Measurements from ENCODE around the gene SP140L. TPM values are rescaled to one million over a fixed set of nuclear protein-coding genes. Genes with fewer than 3 reads are reported as not detected.
"Not testable (repeated sequence)": the region's sequence is repeated elsewhere in the genome, so short reads cannot be mapped to it uniquely, and the experiment has no call there.

SP140L gene
- total RNA-seq, 2 donors from 2014 or later = 11.4 to 11.5 TPM

GRCh38 chr2:230330725-230331124, 3.7 kb downstream of the SP140L start:
- TF ChIP-seq CTCF (IDR thresholded peaks at IDR 0.05) = no peak
- DNase-seq (ENCODE audit: low spot score) = no peak

GRCh38 chr2:230335461-230335863, 8.5 kb downstream of the SP140L start:
- Histone ChIP-seq H3K27ac (no peak overlapping the region), H3K4me1 (ENCODE audit: control insufficient read depth in 1 of 2, low read depth in 2 of 2) (no peaks in the 10 kb centered on the region), H3K36me3 (peaks cover 6% of the 10 kb centered on the region), H3K27me3 (replicated peaks; ENCODE audit: insufficient read depth) (no peaks in the 10 kb centered on the region), H3K9me3 (no peaks in the 10 kb centered on the region), H3K4me3 (no peak overlapping the region)
- ATAC-seq (ENCODE audit: insufficient number of reproducible peaks, low FRiP score, low read depth) (no peak), DNase-seq (ENCODE audit: low spot score) (no peak)
- TF ChIP-seq CTCF (IDR thresholded peaks at IDR 0.05) = no peak

More at GRCh38 chr2:230330725-230331124, 3.7 kb downstream of the SP140L start:
- no peak overlapping the region for H3K4me3 ChIP-seq
- no peaks in the 10 kb centered on the region for H3K27me3 ChIP-seq (replicated peaks; ENCODE audit: insufficient read depth)
- peaks cover 5 to 8% of the 10 kb centered on the region in 2 donors for H3K4me1 ChIP-seq (ENCODE audit: control insufficient read depth in 1 of 2, low read depth in 2 of 2)
- no peak for ATAC-seq (ENCODE audit: insufficient number of reproducible peaks, low FRiP score, low read depth)
- no peak overlapping the region for H3K27ac ChIP-seq
- H3K36me3 ChIP-seq = peaks cover 6% of the 10 kb centered on the region
- H3K9me3 ChIP-seq = no peaks in the 10 kb centered on the region

- Histone ChIP-seq H3K4me3 (no peak overlapping the region), H3K9me3 (no peaks in the 10 kb centered on the region), H3K4me1 (ENCODE audit: control insufficient read depth in 1 of 2, low read depth in 2 of 2) (no peaks in the 10 kb centered on the region), H3K36me3 (peaks cover 6% of the 10 kb centered on the region), H3K27me3 (replicated peaks; ENCODE audit: insufficient read depth) (no peaks in the 10 kb centered on the region), H3K27ac (no peak overlapping the region)
- no peak for ATAC-seq (ENCODE audit: insufficient number of reproducible peaks, low FRiP score, low read depth)
- no peak for DNase-seq (ENCODE audit: low spot score)
- TF ChIP-seq CTCF (IDR thresholded peaks at IDR 0.05) = no peak
Measured at GRCh38 chr2:230335864-230336506, 9.0 kb downstream of the SP140L start.

- ATAC-seq (ENCODE audit: insufficient number of reproducible peaks, low FRiP score, low read depth); H3K9me3 ChIP-seq; H3K4me1 ChIP-seq (ENCODE audit: control insufficient read depth in 1 of 2, low read depth in 2 of 2); DNase-seq (ENCODE audit: low spot score); H3K27ac ChIP-seq; H3K27me3 ChIP-seq (replicated peaks; ENCODE audit: insufficient read depth); H3K4me3 ChIP-seq; H3K36me3 ChIP-seq: not testable (repeated sequence)
Measured at GRCh38 chr2:230341936-230342528, 15.0 kb downstream of the SP140L start.

GRCh38 chr2:230343041-230343624, 16.1 kb downstream of the SP140L start:
- not testable (repeated sequence) for H3K36me3 ChIP-seq; H3K4me1 ChIP-seq (ENCODE audit: control insufficient read depth in 1 of 2, low read depth in 2 of 2); H3K4me3 ChIP-seq; H3K27ac ChIP-seq; H3K27me3 ChIP-seq (replicated peaks; ENCODE audit: insufficient read depth); ATAC-seq (ENCODE audit: insufficient number of reproducible peaks, low FRiP score, low read depth); H3K9me3 ChIP-seq; DNase-seq (ENCODE audit: low spot score)

GRCh38 chr2:230343747-230344146, 16.8 kb downstream of the SP140L start:
- Histone ChIP-seq H3K27ac (no peak overlapping the region), H3K27me3 (replicated peaks; ENCODE audit: insufficient read depth) (no peaks in the 10 kb centered on the region), H3K36me3 (no peaks in the 10 kb centered on the region), H3K9me3 (peaks cover 3% of the 10 kb centered on the region), H3K4me3 (no peak overlapping the region), H3K4me1 (ENCODE audit: control insufficient read depth in 1 of 2, low read depth in 2 of 2) (no peaks in the 10 kb centered on the region)
- no peak for TF ChIP-seq CTCF (IDR thresholded peaks at IDR 0.05)
- ATAC-seq (ENCODE audit: insufficient number of reproducible peaks, low FRiP score, low read depth) (no peak), DNase-seq (ENCODE audit: low spot score) (no peak)

All from thoracic aorta (tissue), 2 donors.